Testis (tissue), 3 donors: Measurements from ENCODE around the gene ESRP2. TPM values are rescaled to one million over a fixed set of nuclear protein-coding genes. Genes with fewer than 3 reads are reported as not detected.

Experiments used
- DNase-seq: peaks from one replicate; pipeline ENCODE4 v3.0.0-alpha.2; 2019
- H3K27ac ChIP-seq, 2 donors: fragments of 200-600 bp; sonication (generic); one replicate each; pipeline ENCODE4 v1.5.1; 2019
- H3K27me3 ChIP-seq: fragments of 200-600 bp; sonication (generic); one replicate; pipeline ENCODE4 v1.5.1; 2019
- H3K36me3 ChIP-seq: fragments of 200-600 bp; sonication (generic); one replicate; pipeline ENCODE4 v1.5.1; 2017; ENCODE audit warnings: low read depth; ENCODE audit errors: missing control alignments
- H3K4me1 ChIP-seq: fragments of 200-600 bp; sonication (generic); one replicate; pipeline ENCODE4 v1.5.1; 2019
- H3K4me3 ChIP-seq, 2 donors: fragments of 200-600 bp; sonication (generic); one replicate each; pipeline ENCODE4 v1.5.1; 2017 to 2019
- H3K9me3 ChIP-seq: fragments of 200-600 bp; sonication (generic); one replicate; pipeline ENCODE4 v1.5.1; 2017
- POLR2A ChIP-seq: fragments of 450-650 bp; IDR thresholded peaks from one replicate; pipeline ENCODE4 v1.6.1; 2017; ENCODE audit warnings: antibody characterized with exemption, mild to moderate bottlenecking, moderate library complexity
- WGBS, 2 donors: methylation state at CpG; one replicate each; pipeline ENCODE4 v1.1.5; 2018; 5-methylcytosine and 5-hydroxymethylcytosine counted together
- intact Hi-C: fragments of 100-400 bp; cut with DNase I; formaldehyde crosslinking; loops from one replicate; pipeline ENCODE4 v1.15.1; 2023; ENCODE audit warnings: low total_unique reads
- polyA plus RNA-seq: library from polyadenylated mRNA; stranded (reverse); fragments of 350-450 nt; fragmentation: Illumina TruSeq; extraction: RNeasy Lipid Tissue Mini Kit (QIAGEN cat#74804); gene quantifications from one replicate; pipeline ENCODE4 v1.2.3, GENCODE V29; 2014; ENCODE audit warnings: low read depth, low replicate concordance; ENCODE audit not compliant: insufficient read depth
- total RNA-seq, 2 donors: library from RNA; depleted of rRNA; stranded (reverse); fragments of >200 nt; gene quantifications; one replicate each; pipeline ENCODE4 v1.2.3, GENCODE V29; 2016
- TF ChIP-seq, protein P1 (sequence below), 3 experiments: fragments of 450-650 bp in 2 of 3; fragments of 200-600 bp in 1 of 3; sonication (generic) in 1 of 3; IDR thresholded peaks; one replicate each; pipeline ENCODE4 v1.5.1; 2016 to 2019; ENCODE audit warnings: antibody characterized with exemption in 3 of 3, mild to moderate bottlenecking in 2 of 3, moderate library complexity in 1 of 3

ESRP2 gene
- total and polyA plus RNA-seq, 3 donors from 2014 or later = 12.8 to 30.6 (median 14.6) TPM

DNA sequence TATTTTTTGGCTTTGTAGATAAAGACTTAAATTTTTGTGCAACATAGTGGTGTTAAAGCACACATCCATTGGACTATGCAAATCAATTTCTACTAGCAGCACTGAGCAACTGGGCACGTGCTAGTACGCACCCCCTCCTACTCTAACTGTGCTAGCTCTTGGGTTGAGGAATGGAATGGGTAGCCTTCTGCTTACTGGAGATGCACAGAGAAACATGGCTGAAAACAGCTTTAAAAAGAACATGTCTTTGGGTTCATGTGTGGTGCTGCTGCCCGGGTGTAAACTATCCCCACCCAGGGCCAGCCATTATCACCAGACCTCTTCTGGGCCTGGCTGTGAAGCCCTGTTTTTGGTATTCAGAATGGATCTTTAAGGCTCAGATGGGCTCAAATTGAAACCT is 7.3 kb downstream of the ESRP2 start:
- Histone ChIP-seq H3K27me3 (no peaks in the 10 kb centered on the region), H3K27ac (no peak overlapping the region), H3K36me3 (no peaks in the 10 kb centered on the region), H3K4me3 (no peak overlapping the region), H3K4me1 (no peaks in the 10 kb centered on the region), H3K9me3 (no peaks in the 10 kb centered on the region)
- 80 to 85% methylated on average over 3 of the region's 3 CpGs for WGBS, 2 donors
- TF ChIP-seq, protein P1, sequence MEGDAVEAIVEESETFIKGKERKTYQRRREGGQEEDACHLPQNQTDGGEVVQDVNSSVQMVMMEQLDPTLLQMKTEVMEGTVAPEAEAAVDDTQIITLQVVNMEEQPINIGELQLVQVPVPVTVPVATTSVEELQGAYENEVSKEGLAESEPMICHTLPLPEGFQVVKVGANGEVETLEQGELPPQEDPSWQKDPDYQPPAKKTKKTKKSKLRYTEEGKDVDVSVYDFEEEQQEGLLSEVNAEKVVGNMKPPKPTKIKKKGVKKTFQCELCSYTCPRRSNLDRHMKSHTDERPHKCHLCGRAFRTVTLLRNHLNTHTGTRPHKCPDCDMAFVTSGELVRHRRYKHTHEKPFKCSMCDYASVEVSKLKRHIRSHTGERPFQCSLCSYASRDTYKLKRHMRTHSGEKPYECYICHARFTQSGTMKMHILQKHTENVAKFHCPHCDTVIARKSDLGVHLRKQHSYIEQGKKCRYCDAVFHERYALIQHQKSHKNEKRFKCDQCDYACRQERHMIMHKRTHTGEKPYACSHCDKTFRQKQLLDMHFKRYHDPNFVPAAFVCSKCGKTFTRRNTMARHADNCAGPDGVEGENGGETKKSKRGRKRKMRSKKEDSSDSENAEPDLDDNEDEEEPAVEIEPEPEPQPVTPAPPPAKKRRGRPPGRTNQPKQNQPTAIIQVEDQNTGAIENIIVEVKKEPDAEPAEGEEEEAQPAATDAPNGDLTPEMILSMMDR (IDR thresholded peaks at IDR 0.05) = no peak
- intact Hi-C loops = no loop called here
- peak; percentile 11 for DNase-seq

- no peak overlapping the region for H3K27ac ChIP-seq
- peak; percentile 8 for DNase-seq
- H3K27me3 ChIP-seq = no peaks in the 10 kb centered on the region
- no peaks in the 10 kb centered on the region for H3K4me1 ChIP-seq
- WGBS, 2 donors = 83 to 86% methylated on average over 2 of the region's 2 CpGs
- H3K4me3 ChIP-seq = no peak overlapping the region
- H3K36me3 ChIP-seq = no peaks in the 10 kb centered on the region
- intact Hi-C loops = no loop called here
- TF ChIP-seq POLR2A = no peak
- TF ChIP-seq, protein P1 (IDR thresholded peaks at IDR 0.05) = no peak
- H3K9me3 ChIP-seq = no peaks in the 10 kb centered on the region
Measured at GRCh38 chr16:68227850-68228553, 7.9 kb downstream of the ESRP2 start.

DNA sequence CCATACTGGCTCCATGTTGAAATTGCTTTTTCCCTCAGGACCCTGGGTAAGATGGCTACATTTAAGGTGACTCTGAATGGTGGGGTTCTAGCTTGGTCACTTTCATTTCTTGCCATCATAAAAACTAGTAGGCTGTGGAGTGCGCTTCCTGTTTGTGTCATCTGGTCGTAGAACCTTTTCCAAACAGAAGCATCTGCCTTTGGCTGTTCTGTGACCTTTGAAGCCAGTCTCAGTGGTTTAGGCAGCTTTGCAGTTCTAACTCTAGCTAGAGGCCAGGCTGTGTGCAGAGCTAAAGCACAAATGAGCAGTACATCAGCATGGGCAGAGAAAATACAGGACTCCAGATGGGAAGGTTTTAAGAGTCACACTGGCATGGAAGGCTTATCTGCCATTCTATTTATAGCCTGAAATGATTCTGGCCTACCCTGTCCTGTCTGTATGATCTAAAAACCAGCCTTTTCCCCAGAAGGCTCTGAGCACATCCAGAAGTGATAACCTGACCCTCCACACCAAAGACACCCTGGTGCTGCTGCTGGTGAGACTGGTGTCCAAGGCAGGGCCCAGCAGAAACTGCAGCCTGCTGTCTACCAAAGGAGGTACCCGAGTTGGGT is 8.6 kb downstream of the ESRP2 start:
- intact Hi-C loops = no loop called here

GRCh38 chr16:68226116-68226515 is 9.8 kb downstream of the ESRP2 start:
- intact Hi-C loops = no loop called here
- H3K27ac ChIP-seq = no peak overlapping the region
- no peaks in the 10 kb centered on the region for H3K27me3 ChIP-seq
- no peak for DNase-seq
- TF ChIP-seq, protein P1 (IDR thresholded peaks at IDR 0.05) = no peak
- TF ChIP-seq POLR2A = no peak
- H3K4me3 ChIP-seq = no peak overlapping the region
- WGBS, 2 donors = 82 to 89% methylated on average over 4 of the region's 4 CpGs
- H3K36me3 ChIP-seq = no peaks in the 10 kb centered on the region
- H3K9me3 ChIP-seq = no peaks in the 10 kb centered on the region
- no peaks in the 10 kb centered on the region for H3K4me1 ChIP-seq

More for the DNA sequence above, 8.6 kb downstream of the ESRP2 start:
- DNase-seq = no peak
- no peaks in the 10 kb centered on the region for H3K36me3 ChIP-seq
- no peak overlapping the region for H3K27ac ChIP-seq
- H3K27me3 ChIP-seq = no peaks in the 10 kb centered on the region
- H3K4me1 ChIP-seq = no peaks in the 10 kb centered on the region
- TF ChIP-seq, protein P1 (IDR thresholded peaks at IDR 0.05) = no peak
- no peak for TF ChIP-seq POLR2A
- 60 to 68% methylated on average over 3 of the region's 3 CpGs for WGBS, 2 donors
- no peak overlapping the region for H3K4me3 ChIP-seq
- no peaks in the 10 kb centered on the region for H3K9me3 ChIP-seq

DNA sequence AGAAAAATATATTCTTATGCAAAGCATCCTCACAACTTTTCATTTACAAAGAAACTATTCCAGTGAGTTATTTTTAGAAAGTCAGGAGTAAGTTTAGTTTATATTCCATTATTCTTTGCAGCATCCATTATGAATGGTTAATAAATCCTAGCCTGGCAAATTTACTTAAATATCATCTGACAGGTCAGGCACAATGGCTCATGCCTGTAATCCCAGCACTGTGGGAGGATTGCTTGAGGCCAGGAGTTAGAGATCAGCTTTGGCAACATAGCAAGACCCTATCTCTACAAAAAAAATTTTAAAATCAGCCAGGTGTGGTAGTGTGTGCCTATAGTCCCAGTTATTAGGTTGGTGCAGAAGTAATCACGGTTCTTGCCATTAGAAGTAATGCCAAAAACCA is 12.9 kb downstream of the ESRP2 start:
- H3K9me3 ChIP-seq = no peaks in the 10 kb centered on the region
- no peak overlapping the region for H3K4me3 ChIP-seq
- no peaks in the 10 kb centered on the region for H3K36me3 ChIP-seq
- H3K27me3 ChIP-seq = no peaks in the 10 kb centered on the region
- intact Hi-C loops = no loop called here
- no peak for TF ChIP-seq POLR2A
- TF ChIP-seq, protein P1 (IDR thresholded peaks at IDR 0.05) = no peak
- WGBS, 2 donors = 65 to 81% methylated on average over 1 of the region's 1 CpG
- DNase-seq = no peak
- H3K4me1 ChIP-seq = no peaks in the 10 kb centered on the region
- H3K27ac ChIP-seq = no peak overlapping the region
